ENCODE results near the gene SLC30A3. TPM values are rescaled to one million over a fixed set of nuclear protein-coding genes. Genes with fewer than 3 reads are reported as not detected.

Gene SLC30A3
- total and polyA plus RNA-seq, 10 of the 15 experiments (the other 5 are each of a cell fraction or from before 2014, with no cell fraction given) = 0.23 TPM; not detected in 9

- TF ChIP-seq USF1 (IDR thresholded peaks at IDR 0.05; ENCODE audit: borderline replicate concordance, extremely low read length, insufficient read depth, low read depth, low read length) = peak; percentile 90
- TF ChIP-seq CREB1 (IDR thresholded peaks at IDR 0.05; ENCODE audit: low read depth) = peak; percentile 75
- TF ChIP-seq ZNF687 (IDR thresholded peaks at IDR 0.05) = peak; percentile 78
- no peak for TF ChIP-seq SREBF2 (IDR thresholded peaks at IDR 0.05; ENCODE audit: low read length)
- TF ChIP-seq SIN3A (IDR thresholded peaks at IDR 0.05; ENCODE audit: low read depth, low read length) = peak; percentile 92
- TF ChIP-seq NKRF (conservative IDR thresholded peaks at IDR 0.05) = peak; percentile 94
- TF ChIP-seq MXI1 (IDR thresholded peaks at IDR 0.05; ENCODE audit: low read depth, low read length) = peak; percentile 99
- TF ChIP-seq CHD1 (IDR thresholded peaks at IDR 0.05; ENCODE audit: low read depth, low read length) = no peak; the same call in 1 of the 2 replicates
- TF ChIP-seq FOXK2 (IDR thresholded peaks at IDR 0.05) = no peak
- TF ChIP-seq MEF2B (IDR thresholded peaks at IDR 0.05; ENCODE audit: partially characterized antibody, poor library complexity, severe bottlenecking) = peak; percentile 31
- TF ChIP-seq ATF2 (IDR thresholded peaks at IDR 0.05; ENCODE audit: low read length) = no peak; the same call in 1 of the 2 replicates
- no peak for TF ChIP-seq IRF4 (IDR thresholded peaks at IDR 0.05; ENCODE audit: low read depth, low read length)
- peak; percentile 90 for TF ChIP-seq E4F1 (IDR thresholded peaks at IDR 0.05; ENCODE audit: borderline replicate concordance, partially characterized antibody)
- peak; percentile 36; the same call in 1 of the 2 replicates for TF ChIP-seq HCFC1 (IDR thresholded peaks at IDR 0.05; ENCODE audit: low read length)
- no peak for TF ChIP-seq PKNOX1 (IDR thresholded peaks at IDR 0.05)
- TF ChIP-seq TAF1 (IDR thresholded peaks at IDR 0.05; ENCODE audit: borderline replicate concordance, low read depth, low read length) = peak; percentile 67; the same call in 1 of the 2 replicates
Observed at GRCh38 chr2:27217173-27218121, 45.4 kb downstream of the SLC30A3 start, which contains the start of gene CAD (continued).

Measured in GM12878 (cell line).